ENCODE measurements around the gene MTX3.

- TF ChIP-seq POLR2A (IDR thresholded peaks at IDR 0.05) = no peak
- TF ChIP-seq CTCF (IDR thresholded peaks at IDR 0.05) = no peak
These were observed 27.6 kb downstream of the MTX3 start for GRCh38 chr5:79963261-79964061.
